HepG2 (cell line): ENCODE measurements around the gene IL2RG. TPM values are rescaled to one million over a fixed set of nuclear protein-coding genes. Genes with fewer than 3 reads are reported as not detected.

ENCODE experiments used
- AGO2 ChIP-seq: fragments of 200-400 bp; formaldehyde crosslinking; optimal IDR thresholded peaks from 2 replicates; pipeline ENCODE3; 2017; ENCODE audit warnings: mild to moderate bottlenecking, low read depth, low read length, moderate library complexity
- CREB3 ChIP-seq: sonication (generic); formaldehyde crosslinking; IDR thresholded peaks from 2 replicates; pipeline ENCODE4 v1.5.0; 2020; ENCODE audit warnings: missing genetic modification reagents
- CREBL2 ChIP-seq: sonication (generic); formaldehyde crosslinking; IDR thresholded peaks from 2 replicates; pipeline ENCODE4 v1.8.1; 2023; ENCODE audit warnings: missing genetic modification reagents, mild to moderate bottlenecking, borderline replicate concordance
- E2F2 ChIP-seq: sonication (generic); formaldehyde crosslinking; IDR thresholded peaks from 2 replicates; pipeline ENCODE4 v1.4.0; 2020; ENCODE audit warnings: missing genetic modification reagents, borderline replicate concordance
- GMEB1 ChIP-seq: sonication (generic); formaldehyde crosslinking; IDR thresholded peaks from 2 replicates; pipeline ENCODE4 v1.5.1; 2020; ENCODE audit warnings: missing genetic modification reagents, mild to moderate bottlenecking, borderline replicate concordance
- HDAC6 ChIP-seq: fragments of 200-600 bp; sonication (generic); IDR thresholded peaks from 2 replicates; pipeline ENCODE4 v1.7.0; 2017; ENCODE audit warnings: mild to moderate bottlenecking, antibody characterized with exemption, low read length, low read depth
- HNF4G ChIP-seq, 2 experiments: sonication (generic) in 1 of 2; formaldehyde crosslinking in 1 of 2; IDR thresholded peaks; 2 replicates each; pipeline versions ENCODE4 v1.4.0 to v1.6.1; 2011 to 2020; ENCODE audit warnings: borderline replicate concordance in 2 of 2, low read depth in 2 of 2, mild to moderate bottlenecking in 2 of 2, low read length in 1 of 2, missing genetic modification reagents in 1 of 2, moderate library complexity in 1 of 2
- KDM2A ChIP-seq: sonication (generic); formaldehyde crosslinking; IDR thresholded peaks from 2 replicates; pipeline ENCODE4 v1.4.0; 2020; ENCODE audit warnings: low read depth, missing genetic modification reagents, borderline replicate concordance
- KMT2B ChIP-seq: IDR thresholded peaks from 2 replicates; pipeline ENCODE4 v1.6.1; 2016; ENCODE audit warnings: missing genetic modification reagents, missing compliant biosample characterization
- MAFG ChIP-seq: sonication (generic); formaldehyde crosslinking; IDR thresholded peaks from 2 replicates; pipeline ENCODE4 v1.5.1; 2020; ENCODE audit warnings: mild to moderate bottlenecking, missing genetic modification reagents
- SMARCC2 ChIP-seq: fragments of 450-650 bp; IDR thresholded peaks from 2 replicates; pipeline ENCODE4 v1.6.1; 2017; ENCODE audit warnings: antibody characterized with exemption, mild to moderate bottlenecking
- TEF ChIP-seq: sonication (generic); formaldehyde crosslinking; IDR thresholded peaks from 2 replicates; pipeline ENCODE4 v1.5.0; 2020; ENCODE audit warnings: missing genetic modification reagents
- THRA ChIP-seq: sonication (generic); formaldehyde crosslinking; IDR thresholded peaks from 2 replicates; pipeline ENCODE4 v1.4.0; 2020; ENCODE audit warnings: missing genetic modification reagents, borderline replicate concordance
- TMF1 ChIP-seq: sonication (generic); formaldehyde crosslinking; IDR thresholded peaks from 2 replicates; pipeline ENCODE4 v1.8.1; 2022; ENCODE audit warnings: low read depth, missing genetic modification reagents
- ZEB1 ChIP-seq: IDR thresholded peaks from 2 replicates; pipeline ENCODE4 v1.6.1; 2012; ENCODE audit warnings: mild to moderate bottlenecking, low read depth, inconsistent platforms; ENCODE audit not compliant: insufficient replicate concordance
- ZNF234 ChIP-seq: sonication (generic); formaldehyde crosslinking; conservative IDR thresholded peaks from 2 replicates; pipeline ENCODE4 v1.5.1; 2020; ENCODE audit warnings: mild to moderate bottlenecking, missing genetic modification reagents
- ZNF546 ChIP-seq: sonication (generic); formaldehyde crosslinking; conservative IDR thresholded peaks from 2 replicates; pipeline ENCODE4 v1.8.1; 2023; ENCODE audit warnings: mild to moderate bottlenecking, missing genetic modification reagents
- ZNF547 ChIP-seq: sonication (generic); formaldehyde crosslinking; IDR thresholded peaks from 2 replicates; pipeline ENCODE4 v1.5.1; 2020; ENCODE audit warnings: mild to moderate bottlenecking, missing genetic modification reagents
- polyA plus RNA-seq, 8 experiments: library from polyadenylated mRNA; depleted of rRNA in 3 of 8; stranded (reverse) in 7 of 8; unstranded in 1 of 8; fragments of >200 nt; fragmentation: Illumina TruSeq in 4 of 8; extraction: Trizol in 4 of 8; gene quantifications; 2 replicates each; pipeline versions ENCODE4 v1.2.1 to v1.2.3, GENCODE V29; 2011 to 2016; ENCODE audit warnings: low read depth in 4 of 8, missing spikeins in 1 of 8, mixed read lengths in 1 of 8; ENCODE audit not compliant: insufficient read depth in 1 of 8
- total RNA-seq, 5 experiments: library from RNA; depleted of rRNA; stranded (reverse); fragments of >200 nt; fragmentation: Illumina TruSeq; extraction: Trizol; gene quantifications; 2 replicates each; pipeline ENCODE4 v1.2.3, GENCODE V29; 2016; ENCODE audit warnings: low read depth in 1 of 5
- TF ChIP-seq, protein P1 (sequence below): sonication (generic); formaldehyde crosslinking; IDR thresholded peaks from 2 replicates; pipeline ENCODE4 v1.8.1; 2023; ENCODE audit warnings: mild to moderate bottlenecking, missing genetic modification reagents, borderline replicate concordance
- TF ChIP-seq, protein P2 (sequence below): IDR thresholded peaks from 2 replicates; pipeline ENCODE4 v1.6.1; 2018; ENCODE audit warnings: missing genetic modification reagents, mild to moderate bottlenecking, missing compliant biosample characterization

IL2RG gene
- total and polyA plus RNA-seq, 2 of the 13 experiments (the other 11 are each of a cell fraction or from before 2014, with no cell fraction given), result 0.98 TPM; not detected in 1

- TF ChIP-seq CREB3 (CRISPR knock-in tag) (no peak), ZEB1 (no peak), ZNF546 (CRISPR knock-in tag) (no peak), GMEB1 (CRISPR knock-in tag) (peak; percentile 97), ZNF547 (CRISPR knock-in tag) (peak; percentile 46; the same call in 1 of the 2 replicates), THRA (CRISPR knock-in tag) (no peak), KDM2A (peak; percentile 33; the same call in 1 of the 2 replicates), HNF4G (IDR thresholded peaks at IDR 0.05; ENCODE audit: borderline replicate concordance, low read depth, low read length) (no peak; the same call in 1 of the 2 replicates), HNF4G (CRISPR knock-in tag; IDR thresholded peaks at IDR 0.05; ENCODE audit: borderline replicate concordance, low read depth) (no peak), KMT2B (CRISPR knock-in tag) (peak; percentile 71), CREBL2 (CRISPR knock-in tag) (no peak), TEF (CRISPR knock-in tag) (no peak), AGO2 (no peak), MAFG (no peak), E2F2 (CRISPR knock-in tag) (no peak), SMARCC2 (no peak), ZNF234 (no peak), HDAC6 (no peak), TMF1 (no peak)
- TF ChIP-seq, protein P1, sequence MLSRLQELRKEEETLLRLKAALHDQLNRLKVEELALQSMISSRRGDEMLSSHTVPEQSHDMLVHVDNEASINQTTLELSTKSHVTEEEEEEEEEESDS (CRISPR knock-in tag), result no peak
- TF ChIP-seq, protein P2, sequence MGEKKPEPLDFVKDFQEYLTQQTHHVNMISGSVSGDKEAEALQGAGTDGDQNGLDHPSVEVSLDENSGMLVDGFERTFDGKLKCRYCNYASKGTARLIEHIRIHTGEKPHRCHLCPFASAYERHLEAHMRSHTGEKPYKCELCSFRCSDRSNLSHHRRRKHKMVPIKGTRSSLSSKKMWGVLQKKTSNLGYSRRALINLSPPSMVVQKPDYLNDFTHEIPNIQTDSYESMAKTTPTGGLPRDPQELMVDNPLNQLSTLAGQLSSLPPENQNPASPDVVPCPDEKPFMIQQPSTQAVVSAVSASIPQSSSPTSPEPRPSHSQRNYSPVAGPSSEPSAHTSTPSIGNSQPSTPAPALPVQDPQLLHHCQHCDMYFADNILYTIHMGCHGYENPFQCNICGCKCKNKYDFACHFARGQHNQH (CRISPR knock-in tag), result peak; percentile 50; the same call in 1 of the 2 replicates
Measured at GRCh38 chrX:71068044-71068918, 43.1 kb downstream of the IL2RG start, which contains the start of gene SNX12 (continued).
